ENCODE results near the gene AMBRA1. TPM values are rescaled to one million over a fixed set of nuclear protein-coding genes. Genes with fewer than 3 reads are reported as not detected.

Gene AMBRA1
- total RNA-seq, 1 donor from 2014 or later, result 11.3 TPM

DNA sequence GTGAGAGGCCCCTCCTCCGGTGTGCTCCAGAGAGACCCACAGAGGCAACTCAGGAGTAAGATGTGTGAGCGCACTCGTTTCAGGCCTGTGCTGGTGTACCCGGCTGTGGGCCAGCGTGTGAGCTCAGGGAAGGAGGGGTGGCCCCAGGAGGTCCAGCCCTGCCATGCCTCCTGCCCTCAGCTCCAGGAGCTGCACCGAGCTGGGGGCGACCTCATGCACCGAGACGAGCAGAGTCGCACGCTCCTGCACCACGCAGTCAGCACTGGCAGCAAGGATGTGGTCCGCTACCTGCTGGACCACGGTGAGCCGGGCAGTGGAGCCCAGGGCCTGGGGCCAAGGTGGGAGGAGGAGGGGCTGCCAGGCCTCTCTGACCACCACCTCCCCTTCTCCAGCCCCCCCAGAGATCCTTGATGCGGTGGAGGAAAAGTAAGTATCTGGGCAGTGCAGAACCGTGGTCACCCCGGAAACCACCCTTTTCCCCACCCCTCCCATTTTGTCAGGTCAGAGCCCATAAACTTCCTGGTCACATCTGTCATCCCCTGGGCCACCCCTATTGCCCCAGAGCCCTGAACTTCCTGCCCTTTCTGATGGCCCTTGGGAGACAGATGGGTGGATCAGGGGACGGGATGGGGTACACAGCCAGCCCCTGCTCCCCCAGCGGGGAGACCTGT lies 214.9 kb downstream of the AMBRA1 start:
- TF ChIP-seq, protein P1, sequence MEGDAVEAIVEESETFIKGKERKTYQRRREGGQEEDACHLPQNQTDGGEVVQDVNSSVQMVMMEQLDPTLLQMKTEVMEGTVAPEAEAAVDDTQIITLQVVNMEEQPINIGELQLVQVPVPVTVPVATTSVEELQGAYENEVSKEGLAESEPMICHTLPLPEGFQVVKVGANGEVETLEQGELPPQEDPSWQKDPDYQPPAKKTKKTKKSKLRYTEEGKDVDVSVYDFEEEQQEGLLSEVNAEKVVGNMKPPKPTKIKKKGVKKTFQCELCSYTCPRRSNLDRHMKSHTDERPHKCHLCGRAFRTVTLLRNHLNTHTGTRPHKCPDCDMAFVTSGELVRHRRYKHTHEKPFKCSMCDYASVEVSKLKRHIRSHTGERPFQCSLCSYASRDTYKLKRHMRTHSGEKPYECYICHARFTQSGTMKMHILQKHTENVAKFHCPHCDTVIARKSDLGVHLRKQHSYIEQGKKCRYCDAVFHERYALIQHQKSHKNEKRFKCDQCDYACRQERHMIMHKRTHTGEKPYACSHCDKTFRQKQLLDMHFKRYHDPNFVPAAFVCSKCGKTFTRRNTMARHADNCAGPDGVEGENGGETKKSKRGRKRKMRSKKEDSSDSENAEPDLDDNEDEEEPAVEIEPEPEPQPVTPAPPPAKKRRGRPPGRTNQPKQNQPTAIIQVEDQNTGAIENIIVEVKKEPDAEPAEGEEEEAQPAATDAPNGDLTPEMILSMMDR (IDR thresholded peaks at IDR 0.05; ENCODE audit: insufficient read depth, low read length, severe bottlenecking), result no peak
- Histone ChIP-seq H3K4me3 (ENCODE audit: low read depth, low read length) (no peak overlapping the region), H3K27me3 (ENCODE audit: control insufficient read depth, insufficient read depth, low read length) (peaks cover 1% of the 10 kb centered on the region), H3K36me3 (ENCODE audit: control insufficient read depth, insufficient read depth, low read length) (peaks cover 14% of the 10 kb centered on the region)
- FAIRE-seq (no peak), DNase-seq (ENCODE audit: low read depth) (no peak)

DNA sequence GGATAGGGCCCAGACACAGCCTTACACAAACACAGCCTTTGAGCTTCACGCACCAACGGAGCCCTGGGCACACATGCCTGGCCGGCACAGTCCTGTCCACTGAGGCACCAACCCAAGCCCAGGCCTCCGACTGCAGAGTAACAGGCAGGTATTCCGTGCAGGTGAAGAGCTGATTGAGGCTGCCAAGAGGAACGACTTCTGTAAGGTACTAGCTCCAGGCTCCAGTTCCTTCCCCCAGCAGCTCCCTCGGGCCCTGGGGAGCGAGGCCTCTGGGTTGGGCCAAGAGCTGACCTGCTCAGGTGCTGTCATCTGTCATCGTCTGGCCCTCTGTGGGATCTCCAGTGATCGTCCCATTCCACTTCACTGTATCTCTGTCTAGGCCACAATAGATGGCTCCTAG lies 215.5 kb downstream of the AMBRA1 start:
- Histone ChIP-seq H3K36me3 (ENCODE audit: control insufficient read depth, insufficient read depth, low read length) (peaks cover 17% of the 10 kb centered on the region), H3K27me3 (ENCODE audit: control insufficient read depth, insufficient read depth, low read length) (peaks cover 1% of the 10 kb centered on the region), H3K4me3 (ENCODE audit: low read depth, low read length) (no peak overlapping the region)
- TF ChIP-seq, protein P1 (IDR thresholded peaks at IDR 0.05; ENCODE audit: insufficient read depth, low read length, severe bottlenecking), result no peak
- FAIRE-seq (no peak), DNase-seq (ENCODE audit: low read depth) (no peak)

DNA sequence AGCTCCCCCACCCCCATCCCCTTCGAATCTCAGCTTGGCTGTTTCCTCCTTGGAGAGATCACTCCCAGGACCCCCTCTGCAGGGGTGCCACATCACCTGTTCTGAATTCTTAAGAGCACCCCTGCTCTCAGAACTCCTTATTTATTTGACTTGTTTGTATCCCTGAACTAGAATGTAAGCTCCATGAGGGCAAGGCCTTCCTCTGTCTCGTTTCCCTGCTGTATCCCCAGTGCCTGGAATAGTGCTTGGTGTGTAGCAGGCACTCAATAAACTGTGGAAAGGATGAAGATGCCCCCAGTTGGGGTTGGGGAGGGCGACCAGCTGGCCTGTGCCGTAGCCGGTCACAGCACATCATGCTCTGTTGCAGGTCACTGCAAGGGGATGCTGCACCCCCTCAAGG lies 216.0 kb downstream of the AMBRA1 start:
- TF ChIP-seq, protein P1 (IDR thresholded peaks at IDR 0.05; ENCODE audit: insufficient read depth, low read length, severe bottlenecking), result no peak
- DNase-seq (ENCODE audit: low read depth), result no peak

DNA sequence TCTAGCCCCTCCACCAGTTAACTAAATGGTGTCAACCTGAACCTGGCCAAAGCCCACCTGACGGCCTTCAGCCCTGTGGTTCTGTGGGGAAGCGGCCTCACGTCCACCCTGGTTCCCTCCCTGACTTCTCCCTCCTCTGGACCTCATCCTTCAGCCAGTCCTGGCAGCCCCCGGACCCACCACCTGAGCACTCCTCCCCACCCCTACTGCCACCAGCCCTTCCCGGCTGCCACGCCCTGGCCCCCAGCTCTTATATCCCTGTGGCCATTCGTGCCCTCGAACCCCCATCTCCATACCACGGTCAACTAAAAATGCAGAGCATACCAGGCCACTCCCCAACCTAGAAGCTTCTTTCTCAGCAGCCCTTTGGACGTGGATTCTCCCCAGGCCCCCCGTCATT lies 216.5 kb downstream of the AMBRA1 start:
- no peaks in the 10 kb centered on the region for H3K27me3 ChIP-seq (ENCODE audit: control insufficient read depth, insufficient read depth, low read length)
- no peak for DNase-seq (ENCODE audit: low read depth)
- TF ChIP-seq, protein P1 (IDR thresholded peaks at IDR 0.05; ENCODE audit: insufficient read depth, low read length, severe bottlenecking), result no peak
- FAIRE-seq, result no peak
- H3K4me3 ChIP-seq (ENCODE audit: low read depth, low read length), result no peak overlapping the region
- H3K36me3 ChIP-seq (ENCODE audit: control insufficient read depth, insufficient read depth, low read length), result peaks cover 19% of the 10 kb centered on the region

More for the DNA sequence above, 216.0 kb downstream of the AMBRA1 start:
- peaks cover under 1% of the 10 kb centered on the region for H3K27me3 ChIP-seq (ENCODE audit: control insufficient read depth, insufficient read depth, low read length)
- H3K36me3 ChIP-seq (ENCODE audit: control insufficient read depth, insufficient read depth, low read length), result peaks cover 19% of the 10 kb centered on the region
- no peak overlapping the region for H3K4me3 ChIP-seq (ENCODE audit: low read depth, low read length)
- no peak for FAIRE-seq

DNA sequence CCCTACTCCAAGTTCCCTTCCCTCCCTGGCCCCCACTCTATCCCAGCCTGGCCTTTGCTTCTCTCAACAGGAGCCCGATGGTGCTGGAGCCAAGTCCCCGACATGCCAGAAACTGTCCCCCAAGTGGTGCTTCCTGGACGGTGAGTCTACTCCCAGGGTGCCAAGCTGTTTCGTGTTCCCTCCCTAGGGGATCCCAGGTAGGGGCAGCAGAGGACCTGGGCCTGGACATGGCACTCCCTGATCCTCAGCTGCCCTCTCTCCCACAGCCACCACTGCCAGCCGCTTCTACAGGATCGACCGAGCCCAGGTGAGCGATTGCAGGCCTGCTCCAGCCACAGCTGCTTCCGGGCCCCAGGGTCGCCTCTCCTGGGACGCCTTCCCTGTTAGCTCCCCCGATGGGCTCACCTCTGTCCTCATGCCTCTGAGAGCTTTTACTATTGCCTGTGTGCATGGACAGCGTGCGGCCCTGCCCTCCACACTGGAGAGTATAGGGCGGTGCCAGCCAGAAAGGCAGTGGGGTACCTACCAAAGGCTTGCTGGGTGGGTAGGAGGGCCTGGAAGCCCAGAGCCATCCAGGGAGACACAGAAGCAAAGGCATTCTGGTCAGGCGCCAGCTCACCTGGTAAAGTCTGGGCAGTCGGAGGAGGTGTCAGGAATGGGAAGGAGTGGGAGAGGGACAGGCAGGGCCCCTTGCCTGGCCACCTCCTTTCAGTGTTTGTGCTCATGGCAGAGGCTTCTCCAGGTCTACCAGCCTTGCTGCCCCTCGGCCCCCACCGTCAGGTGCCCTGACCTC lies 217.4 kb downstream of the AMBRA1 start:
- DNase-seq (ENCODE audit: low read depth) (no peak), FAIRE-seq (no peak)
- Histone ChIP-seq H3K36me3 (ENCODE audit: control insufficient read depth, insufficient read depth, low read length) (peaks cover 23% of the 10 kb centered on the region), H3K4me3 (ENCODE audit: low read depth, low read length) (no peak overlapping the region), H3K27me3 (ENCODE audit: control insufficient read depth, insufficient read depth, low read length) (no peaks in the 10 kb centered on the region)
- TF ChIP-seq, protein P1 (IDR thresholded peaks at IDR 0.05; ENCODE audit: insufficient read depth, low read length, severe bottlenecking), result no peak
